NCI-H2171 (cell line): ENCODE data around the gene BTBD9.

Source experiments
- DNase-seq: peaks from one replicate; lab custom pipeline; 2025; lab: John Stamatoyannopoulos, UW

Gene BTBD9

DNA sequence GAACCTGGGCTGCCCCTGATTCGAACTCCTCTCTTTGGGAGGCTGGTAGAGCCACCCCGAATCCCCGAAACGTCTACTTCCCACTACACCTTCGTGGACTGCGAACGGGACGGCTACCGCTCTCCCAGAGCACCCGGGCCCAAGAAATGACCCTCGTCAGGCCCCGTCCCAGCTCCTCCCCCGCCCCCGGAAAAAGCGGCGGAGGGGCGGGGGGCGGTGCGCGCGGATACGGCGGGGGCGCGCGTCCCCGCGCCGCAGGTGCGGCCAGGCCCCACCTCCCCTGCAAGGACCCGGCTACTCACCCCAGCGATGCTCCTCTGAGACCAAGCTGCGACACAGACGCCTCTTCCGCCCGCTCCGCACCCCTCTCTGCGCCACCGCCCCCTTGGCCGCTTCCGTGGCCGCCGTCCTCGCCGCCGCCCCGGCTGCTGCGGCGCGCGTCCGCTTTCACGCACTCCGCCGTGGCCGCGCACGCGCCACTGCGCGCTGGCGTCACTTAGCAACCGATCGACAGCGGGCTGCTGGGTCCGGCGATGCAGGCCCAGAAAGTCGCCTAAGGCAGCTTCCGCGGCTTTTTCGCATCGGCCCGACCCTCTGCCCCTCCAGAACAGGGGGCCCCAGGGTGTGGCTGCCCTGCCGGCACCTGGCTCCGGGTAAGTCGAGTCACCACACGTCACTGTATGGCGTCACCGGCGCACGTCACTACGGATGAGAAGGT, at the start of gene BTBD9:
Gene BTBD9 (minus strand): TSS at position 432 of the 718 bp plus-strand sequence.
- DNase-seq, result peak; percentile 75

DNA sequence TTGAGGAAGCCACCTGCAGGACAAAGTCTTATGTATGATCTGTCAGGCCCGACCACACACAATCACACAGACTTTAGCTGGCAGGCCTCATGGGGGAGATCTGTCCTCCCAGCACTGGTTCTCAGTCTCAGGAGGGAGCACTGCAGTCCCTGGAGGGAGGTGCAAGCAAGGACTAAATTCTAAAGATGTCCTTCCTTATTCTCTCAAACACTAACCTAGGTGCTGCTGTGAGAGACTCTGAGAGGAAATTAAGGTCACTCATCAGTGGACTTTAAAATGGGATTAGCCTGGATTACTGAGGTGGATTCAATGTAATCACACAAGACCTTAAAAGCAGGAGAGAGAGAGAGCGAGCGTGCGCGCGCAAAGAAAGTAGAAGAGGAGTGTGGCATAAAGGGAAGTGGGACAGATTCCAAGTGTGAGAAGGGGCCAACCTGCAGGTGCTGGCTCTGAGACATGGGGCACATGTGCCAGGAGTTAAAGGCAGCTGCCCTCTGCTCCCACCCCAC, 48.9 kb upstream of the BTBD9 start:
- DNase-seq, result no peak

DNA sequence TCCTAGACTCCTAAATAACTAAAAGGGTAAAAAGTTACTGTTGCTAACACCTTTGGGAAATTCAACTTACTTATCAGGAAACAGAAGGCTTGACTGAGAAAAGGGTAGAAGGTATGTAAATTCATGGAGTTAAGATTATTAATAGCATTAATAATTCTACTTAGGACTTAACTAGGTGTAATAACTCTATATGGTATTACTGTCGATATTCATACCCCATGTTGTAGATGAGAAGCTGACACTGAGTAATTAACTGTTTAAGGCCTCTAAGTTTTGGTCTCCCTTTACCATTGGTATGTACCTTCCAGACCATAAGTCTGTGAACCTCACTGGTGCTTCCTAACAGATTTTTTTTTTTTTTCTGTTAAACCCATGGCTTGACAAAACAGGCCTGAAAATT, 47.8 kb upstream of the BTBD9 start:
- no peak for DNase-seq

DNA sequence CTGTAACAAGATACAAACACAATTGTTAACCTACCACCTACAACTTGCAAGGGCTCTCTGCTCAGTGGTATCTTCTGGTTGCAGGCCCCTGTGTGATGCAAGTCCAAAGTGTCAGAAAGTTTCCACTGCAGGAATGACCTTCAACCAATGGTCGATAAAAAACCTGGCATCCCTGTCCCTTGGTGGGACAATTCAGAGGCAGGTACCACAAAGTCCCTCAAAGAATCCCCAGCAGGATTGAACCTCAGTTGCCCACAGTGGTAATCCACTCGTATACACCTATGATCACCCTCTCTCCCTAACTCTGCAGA, 47.3 kb upstream of the BTBD9 start:
- no peak for DNase-seq

DNA sequence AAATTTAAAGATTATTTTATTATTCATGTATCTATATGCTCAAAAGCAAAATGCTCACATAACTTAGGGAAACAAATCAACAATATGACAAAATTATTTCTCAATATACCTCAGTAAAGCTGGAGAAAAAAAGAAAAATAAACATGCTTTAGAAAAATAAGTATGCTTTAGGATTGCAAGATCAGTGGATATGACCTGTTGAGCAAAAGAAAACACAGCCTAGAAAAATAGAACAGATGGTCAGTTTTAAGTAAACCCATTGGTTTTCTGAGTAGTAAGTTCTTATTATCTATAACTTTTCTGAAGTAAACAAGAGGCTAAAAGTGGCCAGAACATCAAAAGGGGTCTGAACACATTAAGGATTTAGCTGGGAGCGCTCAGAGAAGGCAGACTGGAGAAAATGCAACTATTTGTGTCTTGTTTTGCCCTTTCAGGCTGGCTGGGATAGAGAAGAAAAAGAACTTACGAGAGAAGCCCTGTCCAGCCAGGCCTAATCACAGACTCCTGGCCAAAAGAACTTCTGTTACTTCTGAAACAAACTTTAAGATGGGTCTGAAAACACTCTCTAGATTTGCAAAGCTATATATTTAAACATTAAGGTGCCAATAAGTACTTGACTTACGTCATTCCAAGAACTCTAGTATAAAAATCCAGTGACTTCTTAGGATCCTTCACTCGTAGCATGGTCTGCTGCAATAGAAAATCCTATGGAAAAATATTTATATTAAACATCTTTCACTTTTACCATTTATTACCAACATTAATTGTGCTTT, 46.7 kb upstream of the BTBD9 start:
- no peak for DNase-seq

DNA sequence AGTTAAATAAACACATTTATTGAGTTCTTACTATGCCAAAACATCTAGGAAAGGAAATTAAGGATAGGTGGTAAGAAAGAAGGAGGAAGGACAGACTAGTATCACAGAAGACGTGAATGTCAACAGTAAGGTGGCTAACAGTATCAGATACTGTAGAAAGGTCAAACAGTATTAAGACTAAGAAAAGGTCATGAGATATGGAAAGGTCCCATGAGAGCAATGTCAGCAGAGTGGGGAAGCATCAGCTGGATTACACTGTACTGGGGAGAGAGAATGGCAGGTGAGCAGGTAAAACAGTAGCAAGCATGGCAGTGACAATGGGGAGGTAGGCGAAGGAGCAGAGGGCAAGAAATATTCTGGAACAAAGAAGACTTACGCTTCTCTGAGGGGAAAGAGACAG, 45.2 kb upstream of the BTBD9 start:
- DNase-seq, result no peak

DNA sequence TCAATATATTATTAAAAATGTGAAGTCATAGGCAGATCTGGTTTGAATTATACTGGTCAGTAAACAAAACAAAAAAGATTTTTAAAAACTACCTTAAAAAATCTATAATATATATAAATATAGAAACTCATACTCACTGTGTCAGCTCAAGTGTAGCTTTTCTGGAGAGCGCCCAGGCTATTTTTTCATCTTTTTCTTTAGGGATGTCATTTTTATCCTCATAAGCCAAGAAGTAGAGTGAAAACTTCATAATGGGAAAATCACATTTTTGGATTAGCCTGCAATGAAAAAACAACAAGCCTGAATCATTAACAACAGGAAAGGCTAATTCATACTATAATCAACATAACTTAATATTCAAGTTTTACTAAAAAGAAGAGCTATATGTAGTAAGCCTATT, 44.5 kb upstream of the BTBD9 start:
- DNase-seq, result no peak

DNA sequence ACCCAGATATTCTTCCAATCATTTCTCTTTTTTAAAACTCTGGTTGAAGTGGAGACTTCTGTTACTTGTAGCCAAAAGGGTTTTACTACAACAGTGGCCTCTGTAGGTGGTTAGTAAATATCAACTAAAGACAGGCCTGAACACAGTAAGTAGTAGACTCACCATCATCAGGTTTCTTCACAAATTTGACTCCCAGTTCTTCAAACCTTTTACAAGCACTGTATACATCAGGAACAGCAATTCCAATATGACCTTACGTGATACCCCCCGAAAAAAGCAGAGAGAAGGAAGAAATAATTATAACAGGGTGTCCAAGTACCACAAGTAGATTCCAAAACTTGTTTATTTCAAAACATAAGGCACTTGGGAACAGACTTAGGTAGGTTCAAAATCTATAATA, 42.1 kb upstream of the BTBD9 start:
- no peak for DNase-seq

DNA sequence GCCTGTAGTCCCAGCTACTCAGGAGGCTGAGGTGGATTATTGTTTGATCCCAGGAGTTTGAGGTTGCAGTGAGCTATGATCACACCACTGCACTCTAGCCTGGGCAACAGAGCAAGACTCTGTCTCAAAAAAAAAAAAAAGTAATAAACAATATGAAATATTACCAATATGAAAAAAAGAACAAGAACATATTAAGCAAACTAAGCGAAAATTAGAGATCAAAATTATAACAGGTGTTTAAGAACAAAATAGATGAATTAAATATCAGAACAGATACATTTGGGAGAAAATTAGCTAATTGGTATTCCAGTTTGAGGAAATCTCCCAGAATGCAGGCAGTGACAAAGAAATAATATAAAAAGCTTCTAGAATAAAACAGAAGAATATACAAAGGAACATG, 39.9 kb upstream of the BTBD9 start:
- no peak for DNase-seq

DNA sequence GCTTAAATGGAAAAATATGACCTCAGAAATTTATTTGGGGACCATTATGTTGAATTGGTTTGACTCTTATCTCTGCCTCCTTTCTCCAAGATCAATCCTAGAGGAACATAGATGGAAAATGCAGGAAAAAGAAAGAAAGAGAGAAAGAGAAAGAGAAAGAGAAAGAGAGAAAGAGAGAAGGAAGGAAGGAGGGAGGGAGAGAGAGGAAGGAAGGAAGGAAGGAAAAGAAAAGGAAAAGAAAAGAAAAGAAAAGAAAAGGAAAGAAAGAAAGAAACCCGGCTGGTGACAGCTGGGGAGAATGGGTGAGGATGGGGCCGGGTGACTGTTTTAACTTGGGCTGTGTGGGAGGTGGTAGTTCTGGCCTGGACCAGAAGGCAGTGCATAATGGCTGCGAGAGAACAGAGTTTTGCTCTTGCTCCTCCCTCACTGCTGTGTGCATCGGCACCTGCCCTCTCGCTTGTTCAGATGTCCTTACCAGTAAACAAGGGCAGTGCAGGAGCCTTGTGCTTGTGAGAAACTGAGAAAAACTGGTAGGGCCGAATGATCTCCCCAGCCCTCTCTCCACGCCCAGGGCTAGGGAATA, 38.5 kb upstream of the BTBD9 start:
- DNase-seq, result no peak

DNA sequence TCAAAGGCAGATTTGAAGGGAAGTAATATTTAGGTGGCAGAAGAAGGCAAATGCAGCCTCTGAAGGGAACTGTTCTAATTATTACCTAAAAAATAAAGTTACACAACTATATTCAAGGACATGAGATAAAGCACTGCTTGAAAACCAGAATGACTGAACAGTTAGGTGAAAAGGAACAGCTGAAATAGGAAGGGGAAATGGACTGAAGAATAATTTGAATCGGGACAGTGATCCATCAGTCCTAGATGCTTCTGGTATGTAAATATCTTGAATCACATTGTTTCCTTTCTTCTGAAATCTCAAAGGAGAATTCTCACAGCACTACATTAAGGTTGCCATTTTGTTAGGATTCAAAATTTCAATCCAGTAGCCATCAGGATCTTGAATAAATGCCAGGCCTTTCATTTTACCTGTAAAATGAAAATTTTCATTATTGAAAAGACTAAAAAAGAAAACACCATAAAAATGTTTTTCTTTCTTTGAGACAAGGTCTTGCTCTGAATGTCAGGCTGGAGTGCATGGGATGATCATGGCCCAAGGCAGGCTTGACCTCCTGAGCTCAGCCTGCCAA, 37.3 kb upstream of the BTBD9 start:
- DNase-seq, result no peak

DNA sequence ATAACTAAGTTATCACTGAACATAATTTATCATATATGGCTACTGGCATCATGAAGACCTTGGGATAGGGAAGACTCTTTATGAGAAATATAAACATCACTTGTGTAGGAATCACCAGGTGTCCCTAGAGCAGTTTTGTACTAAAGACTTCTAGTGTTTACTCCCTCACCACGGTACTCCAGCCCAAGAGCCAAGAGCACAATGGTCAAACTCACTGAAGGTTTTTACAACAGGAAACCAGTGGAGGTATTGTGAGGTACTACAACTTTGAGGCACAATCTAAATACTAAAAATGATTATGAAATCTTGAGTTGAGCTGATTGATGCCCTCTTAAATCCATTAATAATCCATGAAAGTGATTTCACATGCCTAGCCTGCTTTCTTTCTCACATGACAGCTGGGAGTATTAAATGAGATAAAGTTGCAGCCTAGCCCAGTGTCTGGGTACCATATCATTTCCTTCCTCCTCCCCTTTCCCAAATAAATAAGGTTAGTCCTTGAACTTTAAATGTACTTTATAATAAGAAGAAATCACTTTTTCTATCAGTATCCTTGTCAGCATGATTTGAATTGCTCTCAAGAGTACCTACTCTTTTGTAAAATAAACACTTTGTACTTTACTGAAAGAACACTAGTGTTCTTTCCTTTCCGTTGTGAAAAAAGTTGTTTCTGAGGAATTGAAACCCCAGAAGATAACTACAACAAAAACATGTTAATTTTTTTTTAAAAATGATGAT, 36.7 kb upstream of the BTBD9 start:
- no peak for DNase-seq

DNA sequence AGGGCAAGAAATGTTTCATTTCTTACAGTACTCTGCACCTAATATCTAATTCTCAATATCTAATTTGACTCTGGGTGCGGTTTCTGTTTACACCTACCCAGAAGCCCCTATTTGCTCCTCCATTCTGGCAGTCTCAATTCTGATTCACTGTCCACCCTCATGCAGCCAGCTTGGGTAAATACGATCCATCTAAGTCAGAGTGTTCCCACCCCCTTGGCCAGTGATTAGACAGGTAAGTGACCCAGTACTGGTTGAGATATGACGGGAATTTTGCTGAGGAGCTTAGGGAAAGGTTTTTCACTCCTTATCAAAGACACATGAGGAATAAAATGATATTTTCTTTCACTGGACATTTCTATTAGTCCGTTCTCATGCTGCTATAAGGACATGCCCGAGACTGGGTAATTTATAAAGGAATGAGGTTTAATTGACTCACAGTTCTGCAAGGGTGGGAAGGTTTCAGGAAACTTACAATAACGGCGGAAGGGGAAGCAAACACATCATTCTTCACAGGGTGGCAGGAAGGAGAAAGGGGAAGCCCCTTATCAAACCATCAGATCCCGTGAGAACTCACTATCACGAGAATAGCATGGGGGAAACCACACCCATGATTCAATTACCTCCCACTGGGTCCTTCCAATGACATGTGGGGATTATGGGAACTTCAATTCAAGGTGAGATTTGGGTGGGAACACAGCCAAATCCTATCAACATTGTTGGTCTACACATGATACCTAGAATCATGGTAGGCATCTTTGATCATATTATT, 33.9 kb upstream of the BTBD9 start:
- DNase-seq, result no peak

DNA sequence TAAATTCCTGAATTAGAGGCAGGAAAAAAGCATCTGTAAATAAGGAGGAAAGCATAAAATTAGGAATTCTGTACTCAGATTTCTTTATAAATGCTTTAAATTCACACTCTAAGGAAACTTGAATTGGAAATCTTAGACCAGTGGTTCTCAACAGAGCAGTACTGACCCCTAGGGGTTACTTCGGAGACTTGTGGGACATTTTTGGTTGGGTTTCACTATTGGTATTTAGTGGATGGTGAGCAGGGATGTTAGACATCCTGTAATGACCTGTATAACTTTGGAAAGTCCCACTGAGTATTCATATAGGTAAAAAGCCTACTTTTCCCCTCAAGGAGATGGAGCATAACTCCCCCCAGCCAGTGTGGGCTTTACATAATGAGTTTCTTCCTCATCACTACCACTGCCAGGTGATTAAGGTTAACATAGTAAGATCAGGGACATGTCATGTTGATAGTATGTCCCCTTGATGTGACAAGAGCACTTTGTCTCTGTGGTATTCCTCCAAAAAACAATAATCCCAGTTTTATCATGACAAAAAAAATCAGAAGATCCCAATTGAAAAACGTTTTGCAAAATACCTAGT, 32.2 kb upstream of the BTBD9 start:
- peak; percentile 34 for DNase-seq

DNA sequence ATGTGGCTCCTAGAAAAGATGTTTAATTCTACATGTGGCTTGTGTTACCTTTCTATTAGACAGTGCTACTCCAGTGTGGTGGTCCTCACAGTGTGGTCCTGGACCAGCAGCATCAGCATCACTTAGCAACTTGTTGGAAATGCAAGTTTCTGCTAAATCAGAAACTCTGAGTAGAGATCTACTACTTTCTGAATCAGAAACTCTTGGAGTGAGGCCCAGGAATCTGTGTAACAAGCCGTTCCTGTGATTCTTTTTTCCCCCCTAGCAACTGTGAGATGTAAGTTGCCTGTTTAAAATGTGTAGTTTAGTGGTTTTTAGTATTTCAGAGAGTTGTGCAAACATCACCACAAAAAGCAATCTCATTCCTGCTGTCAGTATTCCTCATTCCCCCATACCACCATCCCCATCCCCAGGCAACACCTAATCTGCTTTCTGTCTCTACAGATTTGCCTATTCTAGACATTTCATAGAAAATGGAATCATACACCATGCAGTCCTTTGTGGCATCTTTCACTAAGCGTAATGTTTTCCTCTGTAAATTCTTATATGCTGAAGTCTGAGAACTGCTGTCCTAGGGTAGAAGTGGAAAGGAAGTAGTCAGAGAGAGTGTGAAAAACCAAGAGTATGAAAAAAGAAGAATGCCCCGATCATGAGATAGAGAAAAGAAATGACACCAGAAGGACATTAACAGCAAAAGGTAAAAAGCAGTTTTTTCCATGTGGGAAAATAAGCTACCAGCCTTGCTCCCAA, 18.9 kb upstream of the BTBD9 start:
- DNase-seq, result no peak

DNA sequence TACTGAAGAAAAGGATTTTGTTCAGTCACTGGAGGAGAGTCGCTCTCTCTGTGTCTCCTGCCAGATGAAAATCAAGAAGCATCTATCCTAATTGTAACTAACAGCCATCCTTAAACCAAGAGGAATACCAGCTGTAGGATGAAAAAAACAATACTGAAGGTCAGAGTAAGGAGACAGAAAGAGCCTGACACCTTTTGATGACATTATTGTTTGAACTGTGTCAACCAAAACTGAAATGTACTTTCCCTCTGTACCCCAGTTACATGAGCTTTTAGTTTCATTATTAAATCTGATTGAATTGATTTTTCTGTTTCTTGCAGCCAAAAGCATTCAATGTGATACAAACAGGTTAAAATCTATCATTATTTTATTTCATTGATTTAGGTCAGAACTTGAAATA, 17.2 kb upstream of the BTBD9 start:
- no peak for DNase-seq

DNA sequence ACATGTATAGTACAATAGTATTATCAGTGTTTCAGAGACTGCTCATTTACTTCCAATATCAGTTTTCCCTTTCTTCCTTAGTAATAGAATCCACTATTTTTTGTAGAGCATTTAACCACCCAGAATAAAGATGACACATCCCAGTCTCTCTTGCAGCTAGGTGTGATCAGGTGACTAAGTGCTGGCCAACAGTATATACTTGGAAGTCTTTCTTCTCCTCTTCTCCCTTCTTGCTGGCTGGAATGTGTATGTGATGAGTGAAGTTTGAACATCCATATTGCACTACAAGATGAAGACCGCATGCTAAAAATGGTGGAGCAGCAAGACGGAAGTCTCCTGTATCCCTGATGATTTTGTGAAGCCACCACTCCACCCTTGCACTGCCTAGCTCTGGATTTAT, 14.5 kb upstream of the BTBD9 start:
- DNase-seq, result no peak

DNA sequence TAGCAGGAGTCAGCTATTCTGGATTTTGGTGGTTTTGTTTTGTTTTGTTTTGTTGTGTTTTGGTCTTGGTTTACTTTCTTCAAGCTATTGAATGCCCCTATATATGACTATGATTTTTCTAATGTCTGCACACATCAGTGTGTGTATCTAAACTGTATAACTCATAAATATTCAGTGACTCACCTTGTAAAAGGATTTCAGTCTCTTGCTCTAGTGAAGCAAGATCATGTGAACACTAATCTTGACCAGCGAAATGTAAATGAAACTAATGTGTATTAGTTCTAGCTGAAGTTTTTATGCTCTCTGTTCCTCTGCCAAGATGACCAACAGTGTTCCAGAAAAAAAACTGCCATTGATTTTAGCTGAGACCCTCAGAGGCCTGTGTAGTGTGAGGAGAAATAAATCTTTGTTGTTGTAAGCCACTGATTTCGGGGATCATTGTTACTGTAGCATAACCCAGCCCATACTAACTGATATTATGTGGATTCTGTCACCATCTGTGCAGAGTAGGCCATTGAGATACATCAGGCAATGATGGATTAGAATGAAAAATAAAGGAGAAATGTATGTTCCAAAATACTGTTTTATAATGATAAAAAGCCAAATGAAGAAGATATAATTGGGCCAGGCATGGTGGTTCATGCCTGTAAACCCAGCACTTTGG, 11.5 kb upstream of the BTBD9 start:
- no peak for DNase-seq

DNA sequence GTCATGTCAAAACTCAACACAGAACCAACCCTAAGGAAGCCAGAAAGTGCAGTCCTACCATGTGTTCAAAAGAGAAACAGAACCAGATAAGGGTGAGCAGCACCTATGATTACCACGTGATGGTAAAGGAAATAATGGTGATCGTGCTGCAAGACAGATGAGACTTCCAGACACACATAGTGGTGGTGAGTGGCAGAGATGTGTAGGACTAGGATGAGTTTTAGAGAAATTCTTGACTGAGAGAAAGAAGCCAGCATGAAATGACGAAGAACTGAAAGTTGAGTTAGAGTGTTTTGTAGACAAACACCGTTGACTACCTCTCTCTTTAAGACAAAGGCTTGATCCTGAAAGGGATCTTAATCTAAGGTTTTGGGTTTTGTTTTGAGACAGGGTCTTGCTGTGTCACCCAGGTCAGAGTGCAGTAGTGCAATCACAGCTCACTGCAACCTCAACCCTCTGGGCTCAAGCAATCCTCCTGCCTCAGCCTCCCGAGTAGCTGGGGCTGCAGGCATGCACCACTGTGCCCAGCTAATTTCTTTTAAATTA, 10.6 kb upstream of the BTBD9 start:
- DNase-seq, result no peak

DNA sequence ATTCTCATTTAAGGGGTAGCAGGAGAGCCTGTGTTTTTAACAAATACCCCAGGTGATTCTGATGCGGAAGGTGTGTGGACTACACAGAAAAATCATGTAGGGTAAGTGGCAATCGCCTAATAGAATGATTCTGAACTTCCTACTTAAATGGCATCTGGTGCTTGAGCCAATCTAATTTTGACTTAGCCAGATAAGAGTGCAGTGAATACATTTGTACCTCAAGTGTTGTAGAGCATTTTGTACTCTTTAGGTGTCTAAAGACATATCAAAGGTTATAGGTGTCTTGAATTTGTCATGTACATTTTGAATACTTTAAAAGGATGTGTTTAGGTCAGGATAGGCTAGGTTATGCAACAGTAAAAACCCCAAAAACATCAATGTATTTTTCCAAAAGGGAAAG, 10.0 kb upstream of the BTBD9 start:
- no peak for DNase-seq
